Neural progenitor cell (in vitro differentiated cells): ENCODE results near the gene CETN2.

Source experiments
- CTCF ChIP-seq: fragments of 200-600 bp; sonication (generic); IDR thresholded peaks from 2 replicates; pipeline ENCODE4 v1.5.1; 2017; ENCODE audit warnings: antibody characterized with exemption, mild to moderate bottlenecking
- EZH2 ChIP-seq: fragments of 200-600 bp; sonication (generic); IDR thresholded peaks from 2 replicates; pipeline ENCODE4 v1.6.1; 2017; ENCODE audit warnings: antibody characterized with exemption, mild to moderate bottlenecking, moderate library complexity

- TF ChIP-seq EZH2 = no peak
- no peak for TF ChIP-seq CTCF
Measured at GRCh38 chrX:152814048-152814447, 16.5 kb downstream of the CETN2 start.
